ENCODE data around the gene UGT3A1.
"Not testable (repeated sequence)": the region's sequence is repeated elsewhere in the genome, so short reads cannot be mapped to it uniquely, and the experiment has no call there.

DNA sequence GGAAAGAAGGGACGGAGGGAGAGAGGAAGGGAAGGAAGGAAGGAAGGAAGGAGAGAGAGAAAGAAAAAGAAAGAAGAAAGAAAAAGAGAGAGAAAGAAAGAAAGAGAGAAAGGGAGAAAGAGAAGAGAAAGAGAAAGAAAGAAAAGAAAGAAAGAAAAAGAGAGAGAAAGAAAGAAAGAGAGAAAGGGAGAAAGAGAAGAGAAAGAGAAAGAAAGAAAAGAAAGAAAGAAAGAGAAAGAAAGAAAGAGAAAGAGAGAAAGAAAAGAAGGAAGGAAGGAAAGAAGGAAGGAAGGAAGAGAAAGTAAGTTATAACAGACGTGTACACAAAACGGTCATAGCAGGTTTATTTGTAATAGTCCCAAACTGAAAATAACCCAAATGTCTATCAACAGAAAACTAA lies 14.3 kb downstream of the UGT3A1 start:
- TF ChIP-seq, protein P1, sequence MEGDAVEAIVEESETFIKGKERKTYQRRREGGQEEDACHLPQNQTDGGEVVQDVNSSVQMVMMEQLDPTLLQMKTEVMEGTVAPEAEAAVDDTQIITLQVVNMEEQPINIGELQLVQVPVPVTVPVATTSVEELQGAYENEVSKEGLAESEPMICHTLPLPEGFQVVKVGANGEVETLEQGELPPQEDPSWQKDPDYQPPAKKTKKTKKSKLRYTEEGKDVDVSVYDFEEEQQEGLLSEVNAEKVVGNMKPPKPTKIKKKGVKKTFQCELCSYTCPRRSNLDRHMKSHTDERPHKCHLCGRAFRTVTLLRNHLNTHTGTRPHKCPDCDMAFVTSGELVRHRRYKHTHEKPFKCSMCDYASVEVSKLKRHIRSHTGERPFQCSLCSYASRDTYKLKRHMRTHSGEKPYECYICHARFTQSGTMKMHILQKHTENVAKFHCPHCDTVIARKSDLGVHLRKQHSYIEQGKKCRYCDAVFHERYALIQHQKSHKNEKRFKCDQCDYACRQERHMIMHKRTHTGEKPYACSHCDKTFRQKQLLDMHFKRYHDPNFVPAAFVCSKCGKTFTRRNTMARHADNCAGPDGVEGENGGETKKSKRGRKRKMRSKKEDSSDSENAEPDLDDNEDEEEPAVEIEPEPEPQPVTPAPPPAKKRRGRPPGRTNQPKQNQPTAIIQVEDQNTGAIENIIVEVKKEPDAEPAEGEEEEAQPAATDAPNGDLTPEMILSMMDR (IDR thresholded peaks at IDR 0.05) = not testable (repeated sequence)
- not testable (repeated sequence) for TF ChIP-seq POLR2A (IDR thresholded peaks at IDR 0.05)
